GM23248 (cell line): ENCODE measurements around the gene GATAD2A. TPM values are rescaled to one million over a fixed set of nuclear protein-coding genes. Genes with fewer than 3 reads are reported as not detected.

Experiments
- DNase-seq: peaks from one replicate; pipeline ENCODE4 v3.0.0-alpha.2; 2015
- H2AFZ ChIP-seq: fragments of 200-600 bp; sonication (generic); 2 replicates; pipeline ENCODE4 v1.6.1; 2016; ENCODE audit warnings: antibody characterized with exemption
- H3F3A ChIP-seq: fragments of 200-600 bp; sonication (generic); 2 replicates; pipeline ENCODE4 v1.6.1; 2016; ENCODE audit warnings: mild to moderate bottlenecking, antibody characterized with exemption, mixed run types; ENCODE audit not compliant: insufficient read depth
- H3K27ac ChIP-seq: fragments of 200-600 bp; sonication (generic); 2 replicates; pipeline ENCODE4 v1.5.1; 2016; ENCODE audit warnings: mild to moderate bottlenecking
- H3K27me3 ChIP-seq: fragments of 200-600 bp; sonication (generic); replicated peaks from 2 replicates; pipeline ENCODE4 v1.6.1; 2016; ENCODE audit warnings: mild to moderate bottlenecking; ENCODE audit not compliant: insufficient read depth
- H3K36me3 ChIP-seq: fragments of 200-600 bp; sonication (generic); 2 replicates; pipeline ENCODE4 v1.6.1; 2016; ENCODE audit warnings: low read depth, mild to moderate bottlenecking
- H3K4me1 ChIP-seq: fragments of 200-600 bp; sonication (generic); 2 replicates; pipeline ENCODE4 v1.6.1; 2016; ENCODE audit warnings: mild to moderate bottlenecking; ENCODE audit not compliant: insufficient read depth
- H3K4me2 ChIP-seq: fragments of 200-600 bp; sonication (generic); one replicate; pipeline ENCODE4 v1.6.1; 2016; ENCODE audit warnings: mild to moderate bottlenecking; ENCODE audit not compliant: unreplicated experiment
- H3K4me3 ChIP-seq: fragments of 200-600 bp; sonication (generic); 2 replicates; pipeline ENCODE4 v1.5.1; 2016; ENCODE audit warnings: mild to moderate bottlenecking
- H3K79me2 ChIP-seq: fragments of 200-600 bp; sonication (generic); 2 replicates; pipeline ENCODE4 v1.6.1; 2016; ENCODE audit warnings: mild to moderate bottlenecking; ENCODE audit not compliant: insufficient read depth
- H3K9ac ChIP-seq: fragments of 200-600 bp; sonication (generic); 2 replicates; pipeline ENCODE4 v1.6.1; 2016; ENCODE audit warnings: mild to moderate bottlenecking
- H3K9me2 ChIP-seq: fragments of 200-600 bp; sonication (generic); 2 replicates; pipeline ENCODE4 v1.6.1; 2016; ENCODE audit warnings: mixed run types, mild to moderate bottlenecking, moderate library complexity; ENCODE audit not compliant: insufficient read depth
- H3K9me3 ChIP-seq: fragments of 200-600 bp; sonication (generic); one replicate; pipeline ENCODE4 v1.6.1; 2017; ENCODE audit warnings: low read depth
- H4K20me1 ChIP-seq: fragments of 200-600 bp; sonication (generic); 2 replicates; pipeline ENCODE4 v1.6.0; 2016; ENCODE audit not compliant: insufficient read depth
- EZH2 ChIP-seq: fragments of 200-600 bp; sonication (generic); IDR thresholded peaks from 2 replicates; pipeline ENCODE4 v1.6.1; 2018; ENCODE audit warnings: antibody characterized with exemption, mild to moderate bottlenecking; ENCODE audit not compliant: insufficient read depth, poor library complexity, severe bottlenecking
- EZH2phosphoT487 ChIP-seq: fragments of 200-600 bp; sonication (generic); IDR thresholded peaks from 2 replicates; pipeline ENCODE4 v1.6.1; 2018; ENCODE audit warnings: antibody characterized with exemption, moderate library complexity, mild to moderate bottlenecking, low read depth; ENCODE audit not compliant: insufficient read depth
- WGBS, 2 experiments: methylation state at CpG; one replicate each; pipeline ENCODE4 v1.1.6; 2015 to 2017; ENCODE audit warnings: low lambda C conversion rate in 2 of 2, low coverage in 1 of 2; ENCODE audit errors: missing lambda C conversion rate in 2 of 2; 5-methylcytosine and 5-hydroxymethylcytosine counted together
- in situ Hi-C: fragments of 300-500 bp; cut with MboI; formaldehyde crosslinking; loops from 2 replicates; pipeline ENCODE4 v1.15.0; 2020
- polyA plus RNA-seq: library from polyadenylated mRNA; unstranded; fragments of >200 nt; fragmentation: Nextera tagmentation; extraction: Ambion mirVana; gene quantifications from 2 replicates; pipeline ENCODE4 v1.2.1, GENCODE V29; 2016
- total RNA-seq: library from RNA; depleted of rRNA; stranded (reverse); fragments of >200 nt; shearing (Covaris generic); gene quantifications from 2 replicates; pipeline ENCODE4 v1.2.3, GENCODE V29; 2014

Gene GATAD2A
- total and polyA plus RNA-seq, 2 experiments from 2014 or later = 15.4 to 52.1 TPM

- in situ Hi-C loops = no loop called here
Observed at GRCh38 chr19:19382118-19382517, 23.4 kb upstream of the GATAD2A start.

GRCh38 chr19:19384486-19384885 lies 21.0 kb upstream of the GATAD2A start:
- H3K4me1 ChIP-seq = peaks cover 25% of the 10 kb centered on the region
- H3K4me2 ChIP-seq = peak overlapping the region; percentile 89
- H3K27ac ChIP-seq = peak overlapping the region; percentile 38
- in situ Hi-C loops = no loop called here
- peak overlapping the region; percentile 92 for H3K9ac ChIP-seq
- no peaks in the 10 kb centered on the region for H4K20me1 ChIP-seq
- no peak for DNase-seq
- no peaks in the 10 kb centered on the region for H3K9me2 ChIP-seq
- H3K36me3 ChIP-seq = no peaks in the 10 kb centered on the region
- no peaks in the 10 kb centered on the region for H3K9me3 ChIP-seq
- 51 to 57% methylated on average over 13 of the region's 13 CpGs for WGBS, 2 experiments
- no peaks in the 10 kb centered on the region for H3K27me3 ChIP-seq
- no peaks in the 10 kb centered on the region for H3F3A ChIP-seq
- peak overlapping the region; percentile 72 for H3K4me3 ChIP-seq
- TF ChIP-seq EZH2 (no peak), EZH2phosphoT487 (no peak)
- H2AFZ ChIP-seq = peak overlapping the region; percentile 84
- H3K79me2 ChIP-seq = peaks cover 45% of the 10 kb centered on the region

More at GRCh38 chr19:19382118-19382517, 23.4 kb upstream of the GATAD2A start:
- no peak overlapping the region for H3K9ac ChIP-seq
- WGBS, 2 experiments = 88 to 93% methylated on average over 7 to 8 of the region's 8 CpGs
- peaks cover 13% of the 10 kb centered on the region for H3K4me1 ChIP-seq
- no peak for DNase-seq
- no peaks in the 10 kb centered on the region for H3K9me3 ChIP-seq
- no peak overlapping the region for H3K4me2 ChIP-seq
- H3K79me2 ChIP-seq = peaks cover 22% of the 10 kb centered on the region
- no peaks in the 10 kb centered on the region for H4K20me1 ChIP-seq
- no peaks in the 10 kb centered on the region for H3K27me3 ChIP-seq
- no peak overlapping the region for H3K27ac ChIP-seq
- H2AFZ ChIP-seq = no peak overlapping the region
- H3K9me2 ChIP-seq = no peaks in the 10 kb centered on the region
- H3K36me3 ChIP-seq = no peaks in the 10 kb centered on the region
- TF ChIP-seq EZH2phosphoT487 (no peak), EZH2 (no peak)
- H3F3A ChIP-seq = no peaks in the 10 kb centered on the region
- no peak overlapping the region for H3K4me3 ChIP-seq

GRCh38 chr19:19385131-19385895 lies 20.2 kb upstream of the GATAD2A start:
- Histone ChIP-seq H3K4me2 (peak overlapping the region; percentile 89), H3K27ac (peak overlapping the region; percentile 55), H3K9me3 (no peaks in the 10 kb centered on the region), H3K4me3 (peak overlapping the region; percentile 99), H3K27me3 (no peaks in the 10 kb centered on the region), H3K79me2 (peaks cover 53% of the 10 kb centered on the region), H3K9me2 (no peaks in the 10 kb centered on the region), H3K9ac (peak overlapping the region; percentile 99), H2AFZ (peak overlapping the region; percentile 84), H4K20me1 (no peaks in the 10 kb centered on the region), H3F3A (no peaks in the 10 kb centered on the region), H3K4me1 (peaks cover 25% of the 10 kb centered on the region), H3K36me3 (no peaks in the 10 kb centered on the region)
- in situ Hi-C loops = no loop called here
- no peak for TF ChIP-seq EZH2phosphoT487
- no peak for TF ChIP-seq EZH2
- DNase-seq = peak; percentile 100
- 1% methylated on average over 49 to 69 of the region's 75 CpGs for WGBS, 2 experiments

GRCh38 chr19:19385896-19386869 lies 19.3 kb upstream of the GATAD2A start:
- no peaks in the 10 kb centered on the region for H3K36me3 ChIP-seq
- peaks cover 62% of the 10 kb centered on the region for H3K79me2 ChIP-seq
- no peaks in the 10 kb centered on the region for H3K27me3 ChIP-seq
- peak overlapping the region; percentile 99 for H3K9ac ChIP-seq
- peak overlapping the region; percentile 55 for H3K27ac ChIP-seq
- peak overlapping the region; percentile 97 for H3K4me2 ChIP-seq
- no peaks in the 10 kb centered on the region for H3K9me2 ChIP-seq
- H3K4me3 ChIP-seq = peak overlapping the region; percentile 99
- H2AFZ ChIP-seq = peak overlapping the region; percentile 74
- no peaks in the 10 kb centered on the region for H3F3A ChIP-seq
- no peaks in the 10 kb centered on the region for H3K9me3 ChIP-seq
- no peaks in the 10 kb centered on the region for H4K20me1 ChIP-seq
- peaks cover 25% of the 10 kb centered on the region for H3K4me1 ChIP-seq
- WGBS, 2 experiments = 1 to 2% methylated on average over 51 to 75 of the region's 75 CpGs
- no peak for TF ChIP-seq EZH2phosphoT487
- no peak for TF ChIP-seq EZH2
- in situ Hi-C loops = no loop called here
- peak; percentile 28 for DNase-seq
